ENCODE data around the gene CUX1.

The CUX1 gene

GRCh38 chr7:101787864-101788263, 29.6 kb upstream of the CUX1 start:
- TF ChIP-seq CTCF (IDR thresholded peaks at IDR 0.05; ENCODE audit: borderline replicate concordance, extremely low read depth, low read length, poor library complexity, severe bottlenecking) (no peak), EZH2 (IDR thresholded peaks at IDR 0.05; ENCODE audit: borderline replicate concordance, low read depth, low read length, severe bottlenecking) (no peak)
- Histone ChIP-seq H3K9me3 (ENCODE audit: insufficient read depth, low read length, severe bottlenecking) (no peaks in the 10 kb centered on the region), H4K20me1 (ENCODE audit: insufficient read depth, low read length) (no peaks in the 10 kb centered on the region), H2AFZ (ENCODE audit: low read depth, low read length) (no peak overlapping the region), H3K27me3 (ENCODE audit: insufficient read depth, low read length, poor library complexity) (no peaks in the 10 kb centered on the region), H3K9ac (ENCODE audit: low read depth, low read length) (no peak overlapping the region), H3K36me3 (ENCODE audit: insufficient read depth, low read length) (no peaks in the 10 kb centered on the region), H3K79me2 (ENCODE audit: insufficient read depth, low read length) (no peaks in the 10 kb centered on the region), H3K4me1 (ENCODE audit: insufficient read depth, low read length) (no peaks in the 10 kb centered on the region), H3K4me2 (ENCODE audit: insufficient read depth, low read length) (no peak overlapping the region), H3K27ac (ENCODE audit: low read length) (no peak overlapping the region), H3K4me3 (ENCODE audit: low read depth in 1 of 2, low read length in 2 of 2) (no peak overlapping the region)
- ATAC-seq (ENCODE audit: insufficient read depth, low read depth) = no peak
- DNase-seq = no peak

GRCh38 chr7:101788517-101788916, 28.9 kb upstream of the CUX1 start:
- Histone ChIP-seq H3K36me3 (ENCODE audit: insufficient read depth, low read length) (no peaks in the 10 kb centered on the region), H3K4me2 (ENCODE audit: insufficient read depth, low read length) (no peak overlapping the region), H3K79me2 (ENCODE audit: insufficient read depth, low read length) (no peaks in the 10 kb centered on the region), H2AFZ (ENCODE audit: low read depth, low read length) (no peak overlapping the region), H3K4me3 (ENCODE audit: low read depth in 1 of 2, low read length in 2 of 2) (no peak overlapping the region), H3K9ac (ENCODE audit: low read depth, low read length) (no peak overlapping the region), H3K27me3 (ENCODE audit: insufficient read depth, low read length, poor library complexity) (no peaks in the 10 kb centered on the region), H3K9me3 (ENCODE audit: insufficient read depth, low read length, severe bottlenecking) (no peaks in the 10 kb centered on the region), H4K20me1 (ENCODE audit: insufficient read depth, low read length) (no peaks in the 10 kb centered on the region), H3K4me1 (ENCODE audit: insufficient read depth, low read length) (no peaks in the 10 kb centered on the region), H3K27ac (ENCODE audit: low read length) (no peak overlapping the region)
- no peak for DNase-seq
- ATAC-seq (ENCODE audit: insufficient read depth, low read depth) = no peak
- TF ChIP-seq CTCF (IDR thresholded peaks at IDR 0.05; ENCODE audit: borderline replicate concordance, extremely low read depth, low read length, poor library complexity, severe bottlenecking) = no peak
- TF ChIP-seq EZH2 (IDR thresholded peaks at IDR 0.05; ENCODE audit: borderline replicate concordance, low read depth, low read length, severe bottlenecking) = no peak

GRCh38 chr7:101790566-101791293, 26.7 kb upstream of the CUX1 start:
- no peak for DNase-seq
- no peaks in the 10 kb centered on the region for H3K9me3 ChIP-seq (ENCODE audit: insufficient read depth, low read length, severe bottlenecking)
- H3K36me3 ChIP-seq (ENCODE audit: insufficient read depth, low read length) = no peaks in the 10 kb centered on the region
- no peak overlapping the region for H3K4me3 ChIP-seq (ENCODE audit: low read depth in 1 of 2, low read length in 2 of 2)
- ATAC-seq (ENCODE audit: insufficient read depth, low read depth) = no peak
- no peak for TF ChIP-seq CTCF (IDR thresholded peaks at IDR 0.05; ENCODE audit: borderline replicate concordance, extremely low read depth, low read length, poor library complexity, severe bottlenecking)
- no peak for TF ChIP-seq EZH2 (IDR thresholded peaks at IDR 0.05; ENCODE audit: borderline replicate concordance, low read depth, low read length, severe bottlenecking)
- H3K4me1 ChIP-seq (ENCODE audit: insufficient read depth, low read length) = no peaks in the 10 kb centered on the region
- H4K20me1 ChIP-seq (ENCODE audit: insufficient read depth, low read length) = no peaks in the 10 kb centered on the region
- no peaks in the 10 kb centered on the region for H3K79me2 ChIP-seq (ENCODE audit: insufficient read depth, low read length)
- H3K27ac ChIP-seq (ENCODE audit: low read length) = no peak overlapping the region
- no peaks in the 10 kb centered on the region for H3K27me3 ChIP-seq (ENCODE audit: insufficient read depth, low read length, poor library complexity)
- H3K4me2 ChIP-seq (ENCODE audit: insufficient read depth, low read length) = no peak overlapping the region
- H2AFZ ChIP-seq (ENCODE audit: low read depth, low read length) = no peak overlapping the region
- H3K9ac ChIP-seq (ENCODE audit: low read depth, low read length) = no peak overlapping the region
